Stimulated activated CD4-positive, alpha-beta T cell treated with anti-CD3 and anti-CD28 coated beads, Interleukin-1b, Interleukin-23, amount 100 ng/mL, for 4 hours (primary cell): ENCODE measurements around the gene HEXIM1.

Experiments
- DNase-seq, 2 donors: peaks; one replicate each; pipeline ENCODE4 v3.0.0-alpha.2; 2020; ENCODE audit warnings: low read depth in 2 of 2

HEXIM1 gene

GRCh38 chr17:45129940-45130680, 18.2 kb upstream of the HEXIM1 start:
- DNase-seq = no peak

DNA sequence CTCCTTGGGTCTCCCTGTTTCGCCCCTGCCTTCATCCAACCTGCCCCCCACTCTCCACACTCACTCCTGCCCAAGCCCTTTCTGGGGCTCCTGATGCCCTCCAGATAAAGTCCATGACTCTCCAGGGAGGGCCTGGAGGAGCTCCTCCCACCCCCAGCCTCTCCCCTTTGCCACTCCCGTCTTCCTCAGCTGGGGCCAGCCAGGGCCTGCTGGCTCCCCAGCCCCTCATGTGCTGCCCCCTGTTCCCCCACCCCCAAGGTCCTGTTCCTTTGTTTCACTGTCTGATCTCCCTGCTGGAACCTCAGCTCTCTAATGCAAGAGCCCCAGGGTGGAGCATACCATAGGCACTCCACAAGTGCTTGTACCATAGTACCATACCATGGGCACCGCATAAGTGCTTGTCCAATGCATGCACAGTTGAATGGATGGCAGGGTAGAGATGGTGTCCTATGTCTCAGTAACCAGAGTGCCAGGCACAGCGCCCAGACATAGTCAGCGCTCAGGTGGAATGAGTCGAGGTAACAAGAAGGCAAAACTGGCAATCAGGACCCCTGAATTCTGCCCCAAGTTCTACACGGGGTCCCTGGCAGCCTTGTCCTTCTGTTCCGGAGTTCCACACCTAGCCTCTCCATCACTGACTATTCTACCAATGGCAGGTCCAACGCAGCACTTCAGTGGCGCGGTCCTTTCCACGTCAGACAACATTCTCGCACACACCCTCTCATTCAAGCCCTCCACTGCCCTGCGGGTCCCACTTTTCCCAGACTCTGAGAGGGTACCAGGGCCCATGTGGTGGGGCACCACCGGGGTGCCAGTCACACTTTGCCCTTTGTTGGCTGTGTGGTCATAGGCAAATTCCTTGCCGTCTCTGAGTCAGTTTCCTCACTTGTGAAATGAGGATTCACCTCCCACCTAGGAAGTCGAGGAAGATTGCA, 17.3 kb upstream of the HEXIM1 start:
- no peak for DNase-seq

DNA sequence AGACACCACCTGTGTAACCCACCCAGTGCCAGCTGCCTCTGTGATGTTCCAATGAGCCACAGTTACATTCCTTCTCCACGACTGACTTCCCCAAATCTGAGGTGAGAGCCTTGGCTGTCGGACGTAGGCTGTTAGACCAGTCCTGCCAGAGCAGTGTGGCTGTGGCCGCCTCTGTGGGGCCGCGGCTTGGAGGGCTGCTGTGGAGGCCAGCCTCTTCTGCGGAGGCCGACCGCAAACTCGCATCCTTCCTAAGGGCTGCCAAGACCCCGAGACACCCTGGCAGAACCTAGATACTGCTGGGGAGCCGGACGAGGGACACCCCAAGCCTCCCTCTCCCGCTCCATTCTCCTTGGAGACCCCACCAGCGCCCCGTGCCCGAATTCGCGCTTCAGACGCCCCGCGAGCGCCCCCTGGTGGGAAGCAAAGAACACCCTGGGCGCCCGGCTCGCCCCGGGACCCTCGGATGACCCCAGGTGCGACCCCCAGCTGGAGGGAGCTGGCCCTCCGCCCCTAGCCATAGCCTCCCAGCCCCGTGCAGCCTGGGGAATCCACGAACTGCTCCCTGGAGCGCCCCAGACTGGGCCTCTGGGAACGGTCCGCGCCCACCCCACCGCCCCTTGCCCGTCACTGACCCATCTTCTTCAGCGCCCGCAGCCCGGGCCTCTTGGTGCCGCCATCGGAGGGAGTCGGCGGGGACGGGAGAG, 16.5 kb upstream of the HEXIM1 start:
- DNase-seq = peak; percentile 29 to 55

GRCh38 chr17:45132320-45132571, 16.0 kb upstream of the HEXIM1 start, which contains the start of gene PLCD3:
Gene PLCD3 (minus strand): TSS chr17:45132515. CDS start chr17:45132410, 105 bp downstream.
- DNase-seq = peak in 1 of 2 donors; percentile 66

DNA sequence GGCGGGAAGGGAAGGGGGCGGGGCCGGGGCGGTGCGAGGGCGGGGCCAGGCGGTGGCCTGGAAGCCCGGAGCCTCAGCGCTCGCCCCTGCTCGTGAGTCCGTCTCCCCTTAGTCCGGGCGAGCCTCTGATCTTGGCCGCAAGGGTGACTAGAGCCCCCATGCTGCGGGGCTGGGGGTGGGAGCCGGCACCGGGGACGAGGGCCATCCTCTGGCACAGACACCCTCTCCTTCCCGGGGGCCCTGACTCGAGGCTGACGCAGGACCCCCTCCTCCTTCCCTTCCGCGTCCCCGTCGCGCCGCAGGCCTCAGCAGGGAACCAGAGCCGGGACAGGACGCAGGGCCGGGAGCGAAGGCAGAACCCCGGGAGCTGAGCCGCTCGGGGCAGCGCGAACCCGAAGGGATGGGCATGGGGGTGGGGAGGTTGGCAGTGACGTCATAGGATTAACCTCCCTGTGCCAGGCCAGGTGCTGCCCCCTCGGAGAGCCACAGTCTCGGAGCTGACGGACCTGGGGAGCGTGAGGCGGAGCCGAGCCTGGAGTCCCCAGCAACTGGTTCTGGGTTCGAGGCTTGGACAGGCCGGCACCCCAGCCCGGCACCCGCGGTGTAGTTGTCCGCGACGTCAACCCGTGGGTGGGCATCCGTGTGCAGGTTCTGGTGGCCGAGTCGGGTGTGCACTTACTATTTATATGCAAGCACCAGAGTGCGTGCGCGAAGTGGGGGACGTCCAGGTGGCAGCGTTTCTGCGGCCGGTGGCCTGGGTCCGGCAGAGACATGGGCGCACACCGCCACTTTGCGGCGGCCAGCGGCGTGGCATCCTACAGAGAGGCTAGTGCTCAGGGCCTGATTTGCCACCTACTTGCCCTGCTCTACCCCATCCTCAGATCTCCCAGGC, 15.5 kb upstream of the HEXIM1 start:
- DNase-seq = peak; percentile 18 to 71

- DNase-seq = peak; percentile 96 to 99
Observed at GRCh38 chr17:45135192-45135977, 12.9 kb upstream of the HEXIM1 start, which contains the start of gene ACBD4. Gene ACBD4 (plus strand): TSS chr17:45135687. CDS start chr17:45136145, 458 bp downstream.

- DNase-seq = no peak
Observed at GRCh38 chr17:45135978-45136791, 12.1 kb upstream of the HEXIM1 start.

GRCh38 chr17:45136846-45137560, 11.3 kb upstream of the HEXIM1 start:
- no peak for DNase-seq

- no peak for DNase-seq
Observed at GRCh38 chr17:45137561-45138305, 10.5 kb upstream of the HEXIM1 start.

DNA sequence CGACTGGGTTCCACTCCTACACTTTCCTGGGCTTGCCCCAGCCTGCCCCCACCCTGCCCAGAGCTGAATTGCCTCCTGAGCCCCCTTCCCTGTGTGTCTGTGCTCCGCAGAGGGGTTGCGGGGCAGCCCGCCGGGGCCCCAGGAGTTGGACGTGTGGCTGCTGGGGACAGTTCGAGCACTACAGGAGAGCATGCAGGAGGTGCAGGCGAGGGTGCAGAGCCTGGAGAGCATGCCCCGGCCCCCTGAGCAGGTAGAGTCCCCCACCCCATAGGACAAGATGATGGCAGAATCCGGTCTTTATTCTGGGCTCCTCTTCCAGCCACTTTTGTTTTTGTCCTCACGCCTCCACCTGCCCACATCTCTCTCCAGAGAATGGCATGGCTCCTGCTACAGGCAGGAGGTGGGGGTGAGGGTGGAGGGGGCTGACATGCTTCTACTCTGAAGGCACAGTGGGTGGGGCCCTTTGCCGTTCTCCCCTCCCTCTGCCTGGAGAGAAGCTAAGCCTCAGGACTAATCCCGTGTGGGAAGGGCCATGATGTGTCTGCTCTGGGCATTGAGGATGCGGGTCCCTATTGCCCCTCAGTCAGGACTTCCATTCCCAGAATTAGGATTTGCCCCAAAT, 9.3 kb upstream of the HEXIM1 start:
- no peak for DNase-seq

- DNase-seq = no peak
Observed at GRCh38 chr17:45139533-45139920, 8.7 kb upstream of the HEXIM1 start.

DNA sequence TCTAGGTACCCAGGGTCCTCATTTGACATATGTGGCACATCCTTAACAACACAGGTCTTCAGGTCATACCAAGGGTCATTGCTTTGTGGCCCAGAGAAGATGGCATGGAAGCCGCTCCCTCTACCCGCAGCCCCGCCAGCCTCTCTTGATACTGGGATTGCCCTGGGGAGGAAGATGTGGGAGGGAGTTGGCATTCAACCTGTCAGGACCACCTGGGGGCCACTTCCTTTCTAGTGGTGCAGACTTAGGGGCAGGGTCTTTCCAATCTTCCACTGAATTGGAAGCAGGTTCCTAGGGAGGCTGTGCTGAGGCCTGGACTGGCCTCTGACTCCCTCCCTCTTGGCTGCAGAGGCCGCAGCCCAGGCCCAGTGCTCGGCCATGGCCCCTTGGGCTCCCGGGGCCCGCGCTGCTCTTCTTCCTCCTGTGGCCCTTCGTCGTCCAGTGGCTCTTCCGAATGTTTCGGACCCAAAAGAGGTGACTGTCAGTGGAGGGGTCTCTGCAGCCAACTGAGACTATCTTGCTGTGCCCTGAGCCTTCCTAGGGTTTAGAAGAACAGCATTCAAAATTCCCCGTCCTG, 5.1 kb upstream of the HEXIM1 start:
- no peak for DNase-seq

GRCh38 chr17:45143767-45144198, 4.5 kb upstream of the HEXIM1 start:
- no peak for DNase-seq

- no peak for DNase-seq
Observed at GRCh38 chr17:45144199-45145034, 3.9 kb upstream of the HEXIM1 start.

GRCh38 chr17:45145035-45145389, 3.3 kb upstream of the HEXIM1 start:
- no peak for DNase-seq

DNA sequence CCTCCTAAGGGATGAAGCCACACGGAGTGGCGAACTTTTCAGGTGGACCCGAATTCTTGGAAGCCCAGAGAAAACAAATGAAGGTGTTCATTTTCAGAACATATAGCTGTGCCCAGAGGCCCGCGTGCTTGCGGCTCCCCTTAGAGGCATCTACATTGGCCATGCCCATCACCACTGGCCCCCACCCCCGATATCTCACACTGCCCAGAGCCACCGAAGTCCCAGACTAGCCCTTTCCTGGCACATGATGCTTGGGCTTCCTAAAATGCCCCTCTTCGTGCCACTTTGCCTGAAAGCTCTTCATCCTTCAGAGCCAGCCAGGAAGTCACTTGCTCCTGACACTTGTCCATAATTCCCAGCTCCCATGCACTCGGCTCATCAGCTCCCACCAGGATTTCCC, 2.1 kb upstream of the HEXIM1 start:
- no peak for DNase-seq

DNA sequence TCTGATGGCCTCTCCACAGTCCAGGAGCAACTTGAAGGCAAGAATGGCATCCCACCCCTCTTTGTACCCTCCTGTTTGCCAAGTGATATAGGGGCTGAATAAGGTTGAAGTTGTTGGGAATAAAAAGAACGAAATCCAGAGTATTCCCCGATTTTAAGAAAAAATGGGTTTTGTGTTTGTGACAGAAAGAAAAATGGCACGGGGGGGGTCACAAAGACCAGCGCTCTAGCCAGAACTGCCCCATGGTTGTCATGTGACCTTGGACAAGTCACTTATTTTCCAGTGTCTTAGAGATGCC, 1.7 kb upstream of the HEXIM1 start:
- no peak for DNase-seq
